Sigmoid colon (tissue), 3 donors: Measurements from ENCODE around the gene ORMDL1.

Experiments
- CTCF ChIP-seq, 4 experiments: fragments of 450-650 bp in 3 of 4; fragments of 200-600 bp in 1 of 4; IDR thresholded peaks; one replicate each; pipeline ENCODE4 v1.5.1; 2016 to 2019; ENCODE audit warnings: antibody characterized with exemption in 4 of 4, mild to moderate bottlenecking in 3 of 4, moderate library complexity in 2 of 4
- POLR2A ChIP-seq, 2 donors: fragments of 450-650 bp; IDR thresholded peaks; one replicate each; pipeline ENCODE4 v1.6.1; 2016; ENCODE audit warnings: antibody characterized with exemption in 2 of 2, mild to moderate bottlenecking in 2 of 2, moderate library complexity in 2 of 2

- TF ChIP-seq POLR2A (IDR thresholded peaks at IDR 0.05), result no peak
- TF ChIP-seq CTCF (IDR thresholded peaks at IDR 0.05), result no peak
Measured at GRCh38 chr2:189829102-189829833, 45.1 kb upstream of the ORMDL1 start.
